NCI-H1694 treated with DMSO at 0.1 percent for 48 hours (cell line): ENCODE results near the gene NRG2.

ENCODE experiments used
- DNase-seq: peaks from one replicate; lab custom pipeline; 2025; lab: John Stamatoyannopoulos, UW

NRG2 gene

GRCh38 chr5:139968547-139969261 lies 74.4 kb downstream of the NRG2 start:
- peak; percentile 65 for DNase-seq

GRCh38 chr5:139967353-139967752 lies 75.7 kb downstream of the NRG2 start:
- no peak for DNase-seq

GRCh38 chr5:139966856-139967255 lies 76.2 kb downstream of the NRG2 start:
- no peak for DNase-seq

- no peak for DNase-seq
Measured at GRCh38 chr5:139964994-139965565, 78.0 kb downstream of the NRG2 start.

- DNase-seq, result no peak
Measured at GRCh38 chr5:139964266-139964993, 78.7 kb downstream of the NRG2 start.

- DNase-seq, result no peak
Measured at GRCh38 chr5:139962445-139962844, 80.7 kb downstream of the NRG2 start.

GRCh38 chr5:139961435-139962157 lies 81.5 kb downstream of the NRG2 start:
- DNase-seq, result no peak

- no peak for DNase-seq
Measured at GRCh38 chr5:139960723-139961383, 82.2 kb downstream of the NRG2 start.

GRCh38 chr5:139958432-139959148 lies 84.5 kb downstream of the NRG2 start:
- DNase-seq, result no peak

- no peak for DNase-seq
Measured at GRCh38 chr5:139956342-139956741, 86.8 kb downstream of the NRG2 start.

- DNase-seq, result no peak
Measured at GRCh38 chr5:139955616-139956273, 87.4 kb downstream of the NRG2 start.

- no peak for DNase-seq
Measured at GRCh38 chr5:139955053-139955605, 88.0 kb downstream of the NRG2 start.

GRCh38 chr5:139954462-139954861 lies 88.6 kb downstream of the NRG2 start:
- DNase-seq, result no peak

- DNase-seq, result no peak
Measured at GRCh38 chr5:139954022-139954421, 89.1 kb downstream of the NRG2 start.

- no peak for DNase-seq
Measured at GRCh38 chr5:139952574-139952973, 90.5 kb downstream of the NRG2 start.

- no peak for DNase-seq
Measured at GRCh38 chr5:139951983-139952382, 91.1 kb downstream of the NRG2 start.

- no peak for DNase-seq
Measured at GRCh38 chr5:139951296-139951924, 91.7 kb downstream of the NRG2 start.

GRCh38 chr5:139950436-139950835 lies 92.7 kb downstream of the NRG2 start:
- DNase-seq, result no peak

- no peak for DNase-seq
Measured at GRCh38 chr5:139949710-139950109, 93.4 kb downstream of the NRG2 start.

GRCh38 chr5:139947727-139948126 lies 95.4 kb downstream of the NRG2 start:
- DNase-seq, result no peak
